H1 (cell line): ENCODE measurements around the gene WWC2. TPM values are rescaled to one million over a fixed set of nuclear protein-coding genes. Genes with fewer than 3 reads are reported as not detected.

Experiments used
- CTCF ChIA-PET: fragments of 300-600 bp; sonication (Branson Sonifier 250); formaldehyde crosslinking; loops from one replicate; lab custom pipeline; 2021; ENCODE audit not compliant: partially characterized antibody; lab: Charles Lee
- POLR2A ChIA-PET: fragments of 300-600 bp; sonication (Branson Sonifier 250); formaldehyde crosslinking; loops from one replicate; lab custom pipeline; 2021; ENCODE audit warnings: inconsistent platforms; ENCODE audit not compliant: partially characterized antibody; lab: Charles Lee
- DNase-seq, 2 experiments: peaks; one replicate each; pipeline versions ENCODE4 v3.0.0 to v3.0.0-alpha.2; 2010 to 2022; ENCODE audit warnings: low spot score in 2 of 2, low read depth in 1 of 2, mixed read lengths in 1 of 2
- FAIRE-seq: peaks from 2 replicates; lab custom pipeline; 2011; peaks lifted over from hg19 to GRCh38; lab: Jason Lieb, UNC
- H2AFZ ChIP-seq: 2 replicates; pipeline ENCODE4 v1.8.1; 2012; ENCODE audit warnings: low read length, inconsistent platforms
- H2AK5ac ChIP-seq: 2 replicates; pipeline ENCODE4 v1.6.1; 2013; ENCODE audit warnings: low read depth, low read length
- H2BK120ac ChIP-seq: replicated peaks from 2 replicates; pipeline ENCODE3; 2013; ENCODE audit warnings: low read depth, low read length, inconsistent platforms
- H2BK12ac ChIP-seq: 2 replicates; pipeline ENCODE4 v1.6.1; 2013; ENCODE audit warnings: low read depth, low read length
- H2BK15ac ChIP-seq: 2 replicates; pipeline ENCODE4 v1.6.1; 2013; ENCODE audit warnings: low read length
- H2BK20ac ChIP-seq: 2 replicates; pipeline ENCODE4 v1.6.1; 2013; ENCODE audit warnings: low read length
- H2BK5ac ChIP-seq: 2 replicates; pipeline ENCODE4 v1.6.1; 2013; ENCODE audit warnings: low read depth, low read length
- H3K14ac ChIP-seq: 2 replicates; pipeline ENCODE4 v1.6.1; 2013; ENCODE audit warnings: inconsistent platforms; ENCODE audit not compliant: insufficient read length
- H3K18ac ChIP-seq: 2 replicates; pipeline ENCODE4 v1.6.1; 2013; ENCODE audit warnings: low read length; ENCODE audit errors: extremely low read depth
- H3K23ac ChIP-seq: 2 replicates; pipeline ENCODE4 v1.6.1; 2013; ENCODE audit warnings: inconsistent platforms; ENCODE audit not compliant: insufficient read length
- H3K23me2 ChIP-seq: 2 replicates; pipeline ENCODE4 v1.6.1; 2013; ENCODE audit warnings: low read depth, low read length
- H3K27ac ChIP-seq: 2 replicates; pipeline ENCODE4 v1.6.1; 2011; ENCODE audit warnings: low read depth, low read length, inconsistent platforms
- H3K27me3 ChIP-seq, 4 experiments: replicated peaks in 1 of 4; 1 replicate in 1 of 4; 2 replicates in 3 of 4; pipeline versions ENCODE4 v1.6.1 to v1.8.1; 2011 to 2013; ENCODE audit warnings: low read length in 3 of 4, mild to moderate bottlenecking in 3 of 4, inconsistent platforms in 2 of 4, mixed read lengths in 2 of 4, moderate library complexity in 1 of 4; ENCODE audit not compliant: control insufficient read depth in 3 of 4, insufficient read depth in 3 of 4; ENCODE audit errors: extremely low read depth in 1 of 4
- H3K36me3 ChIP-seq, 4 experiments: 2 replicates each; pipeline versions ENCODE4 v1.6.1 to v1.8.1; 2011 to 2013; ENCODE audit warnings: mild to moderate bottlenecking in 4 of 4, low read length in 3 of 4, moderate library complexity in 2 of 4, control low read depth in 1 of 4, inconsistent platforms in 1 of 4; ENCODE audit not compliant: insufficient read depth in 4 of 4, control insufficient read depth in 2 of 4
- H3K4ac ChIP-seq: replicated peaks from 2 replicates; pipeline ENCODE3; 2013; ENCODE audit warnings: low read length, low read depth, mixed read lengths, inconsistent platforms; ENCODE audit not compliant: insufficient read length
- H3K4me1 ChIP-seq, 4 experiments: replicated peaks in 1 of 4; 1 replicate in 1 of 4; 2 replicates in 3 of 4; pipeline versions ENCODE4 v1.6.1 to v1.8.1; 2011 to 2013; ENCODE audit warnings: low read length in 3 of 4, inconsistent platforms in 2 of 4, mixed read lengths in 1 of 4; ENCODE audit not compliant: insufficient read depth in 4 of 4, control insufficient read depth in 3 of 4
- H3K4me2 ChIP-seq, 2 experiments: 2 replicates each; pipeline versions ENCODE4 v1.6.1 to v1.8.1; 2011 to 2013; ENCODE audit warnings: low read depth in 2 of 2, low read length in 2 of 2, control low read depth in 1 of 2, inconsistent platforms in 1 of 2, mild to moderate bottlenecking in 1 of 2; ENCODE audit not compliant: insufficient read depth in 1 of 2
- H3K4me3 ChIP-seq, 4 experiments: fragments of 200-600, 300-600 bp in 1 of 4; sonication (generic), shearing (Covaris generic), sonication (Bioruptor Twin) in 1 of 4; 2 replicates each; pipeline versions ENCODE4 v1.5.1 to v1.8.1; 2011 to 2016; ENCODE audit warnings: low read length in 4 of 4, low read depth in 3 of 4, control low read depth in 2 of 4, inconsistent platforms in 2 of 4, mild to moderate bottlenecking in 2 of 4, mixed read lengths in 1 of 4, moderate library complexity in 1 of 4; ENCODE audit not compliant: insufficient read depth in 2 of 4; ENCODE audit errors: extremely low read depth in 1 of 4
- H3K56ac ChIP-seq: replicated peaks from 2 replicates; pipeline ENCODE3; 2013; ENCODE audit warnings: low read depth, mild to moderate bottlenecking, mixed read lengths, low read length, inconsistent platforms; ENCODE audit not compliant: insufficient read length
- H3K79me1 ChIP-seq: 2 replicates; pipeline ENCODE4 v1.6.1; 2013; ENCODE audit warnings: low read depth, low read length, control low read depth
- H3K79me2 ChIP-seq, 2 experiments: 2 replicates each; pipeline versions ENCODE4 v1.6.1 to v1.8.1; 2012 to 2013; ENCODE audit warnings: low read length in 2 of 2, mild to moderate bottlenecking in 2 of 2, inconsistent platforms in 1 of 2; ENCODE audit not compliant: insufficient read depth in 2 of 2, control insufficient read depth in 1 of 2
- H3K9ac ChIP-seq, 4 experiments: replicated peaks in 1 of 4; 1 replicate in 1 of 4; 2 replicates in 3 of 4; pipeline versions ENCODE4 v1.6.1 to v1.8.1; 2011 to 2013; ENCODE audit warnings: low read depth in 3 of 4, low read length in 3 of 4, control low read depth in 2 of 4, mild to moderate bottlenecking in 2 of 4, moderate library complexity in 2 of 4, inconsistent platforms in 1 of 4; ENCODE audit errors: extremely low read depth in 1 of 4
- H3K9me3 ChIP-seq, 2 experiments: 2 replicates each; pipeline versions ENCODE4 v1.6.1 to v1.8.1; 2012 to 2013; ENCODE audit warnings: mild to moderate bottlenecking in 2 of 2, moderate library complexity in 2 of 2, control low read depth in 1 of 2, inconsistent platforms in 1 of 2, low read depth in 1 of 2, low read length in 1 of 2, mixed read lengths in 1 of 2; ENCODE audit not compliant: insufficient read depth in 2 of 2
- H4K20me1 ChIP-seq, 2 experiments: replicated peaks in 1 of 2; 2 replicates each; pipeline versions ENCODE3 to v1.8.1; 2011 to 2013; ENCODE audit warnings: inconsistent platforms in 2 of 2, low read length in 2 of 2, mild to moderate bottlenecking in 1 of 2; ENCODE audit not compliant: insufficient read depth in 2 of 2, control insufficient read depth in 1 of 2
- H4K5ac ChIP-seq: 2 replicates; pipeline ENCODE4 v1.6.1; 2013; ENCODE audit warnings: low read length, low read depth, mixed read lengths, inconsistent platforms; ENCODE audit not compliant: insufficient read length
- H4K8ac ChIP-seq: 2 replicates; pipeline ENCODE4 v1.8.0; 2013; ENCODE audit warnings: mild to moderate bottlenecking, moderate library complexity, low read length, inconsistent platforms; ENCODE audit not compliant: insufficient read depth; ENCODE audit errors: extremely low read depth
- H4K91ac ChIP-seq: replicated peaks from 2 replicates; pipeline ENCODE3; 2013; ENCODE audit warnings: low read length, mixed read lengths, inconsistent platforms; ENCODE audit not compliant: insufficient read length
- EZH2 ChIP-seq: fragments of 200-600 bp; sonication (generic); IDR thresholded peaks from 2 replicates; pipeline ENCODE4 v1.7.1; 2012; ENCODE audit warnings: low read depth, mild to moderate bottlenecking, moderate library complexity, low read length, inconsistent platforms; ENCODE audit not compliant: severe bottlenecking
- RNF2 ChIP-seq: fragments of 200-900, 300-1000 bp; sonication (generic); IDR thresholded peaks from 2 replicates; pipeline ENCODE4 v1.7.1; 2016; ENCODE audit warnings: borderline replicate concordance, low read depth, mild to moderate bottlenecking, antibody characterized with exemption, low read length; ENCODE audit not compliant: poor library complexity, severe bottlenecking; ENCODE audit errors: missing control alignments
- WGBS, 2 experiments: shearing (Covaris generic) in 1 of 2; methylation state at CpG; one replicate each; pipeline versions ENCODE4 v1.1.6 to v1.1.7; 2013 to 2015; ENCODE audit warnings: low lambda C conversion rate in 2 of 2, mixed read lengths in 2 of 2, inconsistent platforms in 1 of 2, low coverage in 1 of 2, missing lambda C conversion rate in 1 of 2; ENCODE audit not compliant: insufficient replicate concordance in 2 of 2, insufficient coverage in 1 of 2, insufficient read length in 1 of 2; ENCODE audit errors: extremely low coverage in 1 of 2, missing lambda C conversion rate in 1 of 2; 5-methylcytosine and 5-hydroxymethylcytosine counted together
- polyA plus RNA-seq, 7 experiments: library from polyadenylated mRNA; depleted of rRNA in 3 of 7; stranded (reverse) in 5 of 7; unstranded in 2 of 7; fragments of >200 nt in 5 of 7; fragments of 200-250 nt in 2 of 7; gene quantifications; 1 replicate in 5 of 7; 2 replicates in 1 of 7; 4 replicates in 1 of 7; pipeline versions ENCODE4 v1.2.1 to v1.2.3, GENCODE V29; 2011 to 2013; ENCODE audit warnings: missing spikeins in 2 of 7, mixed read lengths in 2 of 7
- total RNA-seq: library from RNA; stranded (reverse); fragmentation: NEBNext Ultra II Directional; extraction: Animal tissue kit (Norgen Biotek cat#: 25700); gene quantifications from 2 replicates; pipeline ENCODE4 v1.2.1, GENCODE V29; 2021

The WWC2 gene
- total and polyA plus RNA-seq, 2 of the 8 experiments (the other 6 are each of a cell fraction or from before 2014, with no cell fraction given) = 17.6 to 135 TPM

DNA sequence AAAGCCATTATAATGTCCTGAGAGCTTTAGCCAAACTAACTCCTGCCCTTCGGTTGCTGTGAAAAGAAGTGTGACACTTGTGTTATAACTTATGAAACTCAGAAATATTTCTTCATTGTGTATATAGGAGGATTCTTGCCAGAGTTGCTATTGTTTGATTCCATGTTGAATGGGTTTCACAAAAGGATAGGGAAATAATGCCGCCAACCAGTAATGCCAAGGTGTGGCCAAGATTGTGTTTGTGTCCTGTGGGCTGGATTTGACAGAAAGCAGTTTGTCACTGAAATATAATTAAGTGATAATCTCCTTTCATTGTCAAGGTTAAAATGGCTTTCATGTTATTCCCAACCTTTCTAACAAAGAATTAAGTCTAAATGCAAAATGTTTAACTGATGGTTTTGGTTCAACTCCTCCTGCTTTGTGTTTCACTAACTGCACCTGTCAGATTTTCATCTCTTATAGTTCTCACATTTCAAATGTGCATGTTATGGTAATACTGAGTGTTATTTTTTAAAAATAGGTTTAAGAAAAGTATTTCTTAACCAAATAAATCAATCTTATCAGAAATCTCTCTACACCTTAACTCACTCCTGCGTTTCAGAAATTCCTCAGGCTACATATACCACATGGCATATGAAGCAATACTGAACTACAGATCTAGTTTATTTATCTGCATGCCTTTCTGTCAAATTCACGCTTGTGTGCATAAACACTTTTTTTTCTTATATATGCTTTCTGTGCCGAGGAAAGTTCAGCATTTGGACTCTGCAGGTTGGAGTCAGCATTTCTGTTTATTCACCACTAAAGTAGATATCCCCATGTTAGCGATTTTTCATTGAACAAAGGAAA is 221.4 kb downstream of the WWC2 start, which contains the start of gene CLDN22:
TSS of gene CLDN22 (minus strand) at position 66 of the 849 bp plus-strand sequence. CDS start at position 8, 58 bp downstream.
- 91% methylated on average over 6 of the region's 6 CpGs; no CpG with 5 or more reads in 1 of the 2 experiments for WGBS, 2 experiments
- Histone ChIP-seq H3K18ac (no peak within 1 kb of the TSS), H3K23me2 (no peaks in the 10 kb centered on the region), H4K20me1 (peaks cover 0 to 2% of the 10 kb centered on the region in 2 experiments), H3K27ac (no peak within 1 kb of the TSS), H2AK5ac (no peak within 1 kb of the TSS), H2AFZ (no peak within 1 kb of the TSS), H3K79me2 (no peaks in the 10 kb centered on the region), H2BK15ac (no peak within 1 kb of the TSS), H3K9ac (no peak within 1 kb of the TSS), H2BK120ac (no peak within 1 kb of the TSS), H3K79me1 (no peaks in the 10 kb centered on the region), H4K91ac (no peak within 1 kb of the TSS), H3K56ac (no peak within 1 kb of the TSS), H3K14ac (no peak within 1 kb of the TSS), H2BK20ac (no peak within 1 kb of the TSS), H3K36me3 (peaks cover 0 to 20% (median 5%) of the 10 kb centered on the region in 4 experiments; a peak in 4 of 8 replicates), H2BK5ac (no peak within 1 kb of the TSS), H3K4me2 (no peak within 1 kb of the TSS), H3K23ac (no peak within 1 kb of the TSS), H4K8ac (no peak within 1 kb of the TSS), H3K4me1 (no peaks in the 10 kb centered on the region), H3K4ac (no peak within 1 kb of the TSS), H3K27me3 (no peaks in the 10 kb centered on the region), H3K9me3 (no peaks in the 10 kb centered on the region), H4K5ac (no peak within 1 kb of the TSS), H3K4me3 (no peak within 1 kb of the TSS), H2BK12ac (no peak within 1 kb of the TSS)
- POLR2A ChIA-PET = no interaction called here
- DNase-seq = no peak
- FAIRE-seq = no peak
- CTCF ChIA-PET = no interaction called here
- TF ChIP-seq RNF2 (no peak), EZH2 (no peak)
